ENCODE data around the gene DDX18. TPM values are rescaled to one million over a fixed set of nuclear protein-coding genes. Genes with fewer than 3 reads are reported as not detected.
"Not testable (repeated sequence)": the region's sequence is repeated elsewhere in the genome, so short reads cannot be mapped to it uniquely, and the experiment has no call there.

Gene DDX18
- total RNA-seq, 1 experiment from 2014 or later: 121 TPM

DNA sequence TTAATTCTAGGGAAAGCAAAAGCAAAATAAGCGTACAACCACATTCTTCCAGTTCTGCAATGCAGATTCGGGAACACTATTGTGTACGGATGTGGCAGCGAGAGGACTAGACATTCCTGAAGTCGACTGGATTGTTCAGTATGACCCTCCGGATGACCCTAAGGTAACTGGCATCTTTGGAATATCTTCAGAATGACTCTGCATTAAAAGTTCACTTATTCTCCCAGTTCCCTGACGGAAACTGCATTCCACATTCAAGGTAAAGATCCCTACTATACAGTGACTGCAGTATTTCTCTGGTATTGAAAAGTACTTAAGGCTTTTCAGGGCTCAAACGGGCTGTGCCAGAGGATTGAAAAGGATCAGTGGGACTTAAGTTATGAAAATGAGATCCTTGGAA, 10.9 kb downstream of the DDX18 start:
- intact Hi-C loops (cut with micrococcal nuclease; ENCODE audit: unreplicated experiment): no loop called here
- BruUV-seq (replicated peaks): no TSS peak
- ChIA-PET CTCF (no interaction called here), POLR2A (ENCODE audit: low non-redundant PET) (no interaction called here)
- TF ChIP-seq, protein P1, sequence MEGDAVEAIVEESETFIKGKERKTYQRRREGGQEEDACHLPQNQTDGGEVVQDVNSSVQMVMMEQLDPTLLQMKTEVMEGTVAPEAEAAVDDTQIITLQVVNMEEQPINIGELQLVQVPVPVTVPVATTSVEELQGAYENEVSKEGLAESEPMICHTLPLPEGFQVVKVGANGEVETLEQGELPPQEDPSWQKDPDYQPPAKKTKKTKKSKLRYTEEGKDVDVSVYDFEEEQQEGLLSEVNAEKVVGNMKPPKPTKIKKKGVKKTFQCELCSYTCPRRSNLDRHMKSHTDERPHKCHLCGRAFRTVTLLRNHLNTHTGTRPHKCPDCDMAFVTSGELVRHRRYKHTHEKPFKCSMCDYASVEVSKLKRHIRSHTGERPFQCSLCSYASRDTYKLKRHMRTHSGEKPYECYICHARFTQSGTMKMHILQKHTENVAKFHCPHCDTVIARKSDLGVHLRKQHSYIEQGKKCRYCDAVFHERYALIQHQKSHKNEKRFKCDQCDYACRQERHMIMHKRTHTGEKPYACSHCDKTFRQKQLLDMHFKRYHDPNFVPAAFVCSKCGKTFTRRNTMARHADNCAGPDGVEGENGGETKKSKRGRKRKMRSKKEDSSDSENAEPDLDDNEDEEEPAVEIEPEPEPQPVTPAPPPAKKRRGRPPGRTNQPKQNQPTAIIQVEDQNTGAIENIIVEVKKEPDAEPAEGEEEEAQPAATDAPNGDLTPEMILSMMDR (conservative IDR thresholded peaks at IDR 0.05; ENCODE audit: low read depth, low read length): no peak
- TF ChIP-seq EZH2 (IDR thresholded peaks at IDR 0.05; ENCODE audit: borderline replicate concordance, low read depth, low read length, poor library complexity, severe bottlenecking): no peak
- Histone ChIP-seq H3K27me3 (replicated peaks; ENCODE audit: insufficient read depth, low read depth, low read length, poor library complexity) (no peaks in the 10 kb centered on the region), H3K4me1 (ENCODE audit: insufficient read depth, low read length, poor library complexity, severe bottlenecking) (no peaks in the 10 kb centered on the region), H3K9me3 (ENCODE audit: low read depth, low read length, poor library complexity, severe bottlenecking) (no peaks in the 10 kb centered on the region), H3K4me3 (ENCODE audit: low read depth, low read length, poor library complexity, severe bottlenecking) (no peak overlapping the region), H3K36me3 (ENCODE audit: insufficient read depth, low read length, poor library complexity, severe bottlenecking) (peaks cover 91% of the 10 kb centered on the region), H3K27ac (ENCODE audit: low read depth, low read length, poor library complexity, severe bottlenecking) (no peak overlapping the region)
- DNase-seq (ENCODE audit: low spot score): no peak

DNA sequence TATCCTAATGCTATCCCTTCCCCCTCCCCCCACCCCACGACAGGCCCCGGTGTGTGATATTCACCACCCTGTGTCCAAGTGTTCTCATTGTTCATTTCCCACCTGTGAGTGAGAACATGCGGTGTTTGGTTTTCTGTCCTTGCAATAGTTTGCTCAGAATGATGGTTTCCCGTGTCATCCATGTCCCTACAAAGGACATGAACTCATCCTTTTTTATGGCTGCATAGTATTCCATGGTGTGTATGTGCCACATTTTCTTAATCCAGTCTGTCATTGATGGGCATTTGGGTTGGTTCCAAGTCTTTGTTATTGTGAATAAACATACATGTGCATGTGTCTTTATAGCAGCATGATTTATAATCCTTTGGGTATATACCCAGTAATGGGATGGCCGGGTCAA, 13.0 kb downstream of the DDX18 start:
- H3K27ac ChIP-seq (ENCODE audit: low read depth, low read length, poor library complexity, severe bottlenecking); BruUV-seq (replicated peaks); H3K4me1 ChIP-seq (ENCODE audit: insufficient read depth, low read length, poor library complexity, severe bottlenecking); H3K4me3 ChIP-seq (ENCODE audit: low read depth, low read length, poor library complexity, severe bottlenecking); intact Hi-C loops (cut with micrococcal nuclease; ENCODE audit: unreplicated experiment); CTCF ChIA-PET; H3K9me3 ChIP-seq (ENCODE audit: low read depth, low read length, poor library complexity, severe bottlenecking); H3K27me3 ChIP-seq (replicated peaks; ENCODE audit: insufficient read depth, low read depth, low read length, poor library complexity); DNase-seq (ENCODE audit: low spot score); POLR2A ChIA-PET (ENCODE audit: low non-redundant PET): not testable (repeated sequence)
- peaks cover 80% of the 10 kb centered on the region for H3K36me3 ChIP-seq (ENCODE audit: insufficient read depth, low read length, poor library complexity, severe bottlenecking)

DNA sequence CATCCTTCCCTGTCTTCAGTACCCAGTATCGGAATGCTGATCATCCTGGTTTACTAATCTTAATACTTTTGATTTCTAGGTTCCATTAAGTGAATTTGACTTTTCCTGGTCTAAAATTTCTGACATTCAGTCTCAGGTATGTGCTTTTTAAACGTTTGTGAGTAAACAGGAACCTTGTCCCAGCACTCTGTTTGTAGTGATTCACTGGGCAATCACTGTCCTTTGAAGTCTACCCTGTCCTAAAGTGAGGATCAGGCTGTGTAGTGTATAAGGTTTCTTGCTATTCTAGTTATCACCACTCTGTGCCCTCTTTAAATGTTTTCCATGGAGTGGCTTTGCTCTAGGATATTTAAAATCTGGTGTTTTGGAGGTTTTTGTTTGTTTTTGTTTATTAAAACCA, 14.4 kb downstream of the DDX18 start:
- Histone ChIP-seq H3K36me3 (ENCODE audit: insufficient read depth, low read length, poor library complexity, severe bottlenecking) (peaks cover 72% of the 10 kb centered on the region), H3K27ac (ENCODE audit: low read depth, low read length, poor library complexity, severe bottlenecking) (no peak overlapping the region), H3K9me3 (ENCODE audit: low read depth, low read length, poor library complexity, severe bottlenecking) (no peaks in the 10 kb centered on the region), H3K4me3 (ENCODE audit: low read depth, low read length, poor library complexity, severe bottlenecking) (no peak overlapping the region), H3K4me1 (ENCODE audit: insufficient read depth, low read length, poor library complexity, severe bottlenecking) (no peaks in the 10 kb centered on the region), H3K27me3 (replicated peaks; ENCODE audit: insufficient read depth, low read depth, low read length, poor library complexity) (no peaks in the 10 kb centered on the region)
- TF ChIP-seq, protein P1 (conservative IDR thresholded peaks at IDR 0.05; ENCODE audit: low read depth, low read length): no peak
- no peak for TF ChIP-seq EZH2 (IDR thresholded peaks at IDR 0.05; ENCODE audit: borderline replicate concordance, low read depth, low read length, poor library complexity, severe bottlenecking)
- no peak for DNase-seq (ENCODE audit: low spot score)
- ChIA-PET CTCF (no interaction called here), POLR2A (ENCODE audit: low non-redundant PET) (no interaction called here)
- BruUV-seq (replicated peaks): no TSS peak
- intact Hi-C loops (cut with micrococcal nuclease; ENCODE audit: unreplicated experiment): no loop called here

DNA sequence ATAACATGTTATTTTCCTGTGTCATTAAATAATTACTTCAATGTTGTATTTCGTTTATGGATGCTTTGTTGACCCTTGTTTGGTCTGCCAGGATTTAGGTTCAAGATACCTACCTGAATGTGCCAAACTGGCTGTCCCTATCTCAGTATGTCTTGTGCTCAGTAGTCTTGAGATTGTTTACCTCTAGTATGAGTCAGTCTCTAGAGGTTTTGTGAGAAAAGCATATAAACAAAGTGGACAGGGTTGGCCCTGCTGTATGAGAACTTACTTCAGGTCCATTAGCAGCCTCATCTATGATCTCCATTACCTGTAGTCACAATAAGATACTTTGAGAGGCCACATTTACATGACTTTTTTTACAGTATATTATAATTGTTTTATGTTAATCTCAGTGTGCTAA, 17.8 kb downstream of the DDX18 start:
- TF ChIP-seq, protein P1 (conservative IDR thresholded peaks at IDR 0.05; ENCODE audit: low read depth, low read length): no peak
- no peak for TF ChIP-seq EZH2 (IDR thresholded peaks at IDR 0.05; ENCODE audit: borderline replicate concordance, low read depth, low read length, poor library complexity, severe bottlenecking)
- intact Hi-C loops (cut with micrococcal nuclease; ENCODE audit: unreplicated experiment): no loop called here
- H3K4me1 ChIP-seq (ENCODE audit: insufficient read depth, low read length, poor library complexity, severe bottlenecking): no peaks in the 10 kb centered on the region
- ChIA-PET POLR2A (ENCODE audit: low non-redundant PET) (interaction anchor here (0.6 kb wide), 1 partner anchor 179 kb away, joined by 3 read pairs; no protein-coding TSS in a partner anchor), CTCF (interaction anchor here (4.0 kb wide), 1 partner anchor 171 kb away, joined by 32 read pairs; no protein-coding TSS in a partner anchor)
- H3K4me3 ChIP-seq (ENCODE audit: low read depth, low read length, poor library complexity, severe bottlenecking): no peak overlapping the region
- H3K9me3 ChIP-seq (ENCODE audit: low read depth, low read length, poor library complexity, severe bottlenecking): no peaks in the 10 kb centered on the region
- no peaks in the 10 kb centered on the region for H3K27me3 ChIP-seq (replicated peaks; ENCODE audit: insufficient read depth, low read depth, low read length, poor library complexity)
- peaks cover 37% of the 10 kb centered on the region for H3K36me3 ChIP-seq (ENCODE audit: insufficient read depth, low read length, poor library complexity, severe bottlenecking)
- DNase-seq (ENCODE audit: low spot score): no peak
- BruUV-seq (replicated peaks): no TSS peak
- no peak overlapping the region for H3K27ac ChIP-seq (ENCODE audit: low read depth, low read length, poor library complexity, severe bottlenecking)

Data from A673 (cell line).